A549 (cell line): ENCODE results near the gene PPP1R12B.
"Not testable (repeated sequence)": the region's sequence is repeated elsewhere in the genome, so short reads cannot be mapped to it uniquely, and the experiment has no call there.

Source experiments
- BHLHE40 ChIP-seq: IDR thresholded peaks from 2 replicates; pipeline ENCODE4 v1.6.1; 2012; ENCODE audit warnings: low read depth, low read length, inconsistent platforms
- CBX8 ChIP-seq: fragments of 200-600 bp; sonication (generic); IDR thresholded peaks from 2 replicates; pipeline ENCODE4 v1.6.1; 2016
- CTCF ChIP-seq: fragments of >200 bp; sonication (Bioruptor Twin); formaldehyde crosslinking; IDR thresholded peaks from 3 replicates; pipeline ENCODE4 v1.5.1; 2016
- ELK1 ChIP-seq: fragments of 150-350 bp; IDR thresholded peaks from 2 replicates; pipeline ENCODE4 v1.6.1; 2014; ENCODE audit warnings: low read depth, mild to moderate bottlenecking, low read length
- JUNB ChIP-seq: fragments of >200 bp; sonication (Bioruptor Twin); formaldehyde crosslinking; IDR thresholded peaks from 2 replicates; pipeline ENCODE4 v1.6.1; 2016
- KDM1A ChIP-seq: fragments of 200-600 bp; sonication (generic); IDR thresholded peaks from 2 replicates; pipeline ENCODE4 v1.6.1; 2016; ENCODE audit warnings: low read depth, mild to moderate bottlenecking
- PHF8 ChIP-seq: fragments of 200-600 bp; sonication (generic); IDR thresholded peaks from 2 replicates; pipeline ENCODE4 v1.6.1; 2016; ENCODE audit warnings: low read depth, mild to moderate bottlenecking, antibody characterized with exemption, moderate library complexity, borderline replicate concordance
- POLR2A ChIP-seq: IDR thresholded peaks from 2 replicates; pipeline ENCODE4 v1.6.1; 2012; ENCODE audit warnings: mild to moderate bottlenecking, low read length
- REST ChIP-seq: fragments of 200-600 bp; sonication (generic); IDR thresholded peaks from 2 replicates; pipeline ENCODE4 v1.6.1; 2016; ENCODE audit warnings: antibody characterized with exemption, mild to moderate bottlenecking, moderate library complexity
- RNF2 ChIP-seq: fragments of 200-600 bp; sonication (generic); IDR thresholded peaks from 2 replicates; pipeline ENCODE4 v1.6.1; 2016; ENCODE audit warnings: low read depth, mild to moderate bottlenecking, antibody characterized with exemption, moderate library complexity, borderline replicate concordance
- SMC3 ChIP-seq: fragments of >200 bp; sonication (Bioruptor Twin); formaldehyde crosslinking; IDR thresholded peaks from 3 replicates; pipeline ENCODE4 v1.6.1; 2018; ENCODE audit warnings: inconsistent platforms
- ZC3H11A ChIP-seq: fragments of 450-650 bp; IDR thresholded peaks from 2 replicates; pipeline ENCODE4 v1.6.1; 2014; ENCODE audit warnings: antibody characterized with exemption, mild to moderate bottlenecking

GRCh38 chr1:202620036-202620435 lies 271.5 kb downstream of the PPP1R12B start:
- not testable (repeated sequence) for TF ChIP-seq CTCF, SMC3, POLR2A, ZC3H11A, PHF8, REST, ELK1, RNF2, JUNB, CBX8, KDM1A, BHLHE40
